NCI-H69 (cell line): ENCODE measurements around the gene TCP11.
"Not testable (repeated sequence)": the region's sequence is repeated elsewhere in the genome, so short reads cannot be mapped to it uniquely, and the experiment has no call there.

ENCODE experiments used
- DNase-seq: peaks from one replicate; lab custom pipeline; 2025; lab: John Stamatoyannopoulos, UW

TCP11 gene

GRCh38 chr6:35146453-35146852, 5.3 kb upstream of the TCP11 start:
- DNase-seq, result peak; percentile 77

DNA sequence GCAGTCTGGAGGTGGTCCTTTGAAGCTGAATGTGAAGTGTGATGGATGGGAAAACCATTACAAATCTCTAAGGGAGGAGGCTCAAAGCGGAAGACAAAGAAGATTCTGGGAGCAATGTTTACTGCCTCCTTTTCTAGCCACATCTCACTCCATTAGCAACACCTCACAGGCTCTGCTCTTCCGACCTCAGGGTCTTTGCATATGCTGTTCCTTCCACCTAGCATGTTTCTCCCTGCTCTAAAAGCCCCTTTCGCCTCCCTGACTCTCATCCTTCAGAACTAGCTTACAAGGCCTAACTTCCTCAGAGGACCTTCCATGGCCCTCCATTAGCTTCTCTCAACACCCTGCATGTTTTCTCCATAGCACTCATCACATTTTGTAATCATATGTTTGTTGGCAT, 4.6 kb upstream of the TCP11 start:
- no peak for DNase-seq

GRCh38 chr6:35142588-35143569, 1.7 kb upstream of the TCP11 start:
- peak; percentile 18 for DNase-seq

DNA sequence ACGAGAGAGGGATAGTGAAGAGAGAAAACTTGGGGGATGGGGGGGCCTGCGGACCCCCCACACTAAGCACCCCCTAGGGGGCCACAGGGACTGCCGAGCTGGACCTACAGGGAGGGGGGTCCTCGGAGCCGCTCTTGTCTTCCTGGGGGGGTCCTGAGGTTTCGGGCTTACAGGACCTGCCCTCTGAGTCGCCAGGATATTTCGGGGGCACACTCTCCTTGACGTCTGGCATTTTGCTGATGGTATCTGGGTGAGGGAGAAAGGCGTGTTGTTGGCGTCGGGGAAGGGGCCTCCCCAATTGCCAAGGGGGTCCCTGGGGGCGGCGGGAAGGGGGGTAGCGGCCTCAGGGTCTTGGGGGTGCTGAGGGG, 516 bp downstream of the TCP11 start:
- DNase-seq, result no peak

- peak; percentile 83 for DNase-seq
Observed at GRCh38 chr6:35139924-35140638, 1.1 kb downstream of the TCP11 start.

DNA sequence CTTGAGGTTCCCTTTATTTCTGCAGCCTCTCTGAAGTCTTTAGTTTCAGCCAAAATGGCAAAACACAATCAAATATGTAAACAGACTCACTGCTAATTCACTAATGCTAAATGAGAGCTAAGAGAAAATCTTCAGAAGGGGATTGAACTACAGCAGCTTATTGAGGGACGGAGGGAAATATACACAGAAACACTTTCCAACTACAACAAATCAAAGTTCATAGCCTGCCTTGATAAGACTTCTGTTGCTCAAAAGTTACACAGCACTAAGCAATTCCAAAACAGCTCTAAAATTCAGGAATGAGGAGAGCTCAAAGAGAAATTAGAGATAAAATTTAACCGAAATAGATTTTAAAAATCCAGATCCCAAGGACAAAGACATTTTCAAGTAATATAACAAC, 1.7 kb downstream of the TCP11 start:
- DNase-seq, result no peak

DNA sequence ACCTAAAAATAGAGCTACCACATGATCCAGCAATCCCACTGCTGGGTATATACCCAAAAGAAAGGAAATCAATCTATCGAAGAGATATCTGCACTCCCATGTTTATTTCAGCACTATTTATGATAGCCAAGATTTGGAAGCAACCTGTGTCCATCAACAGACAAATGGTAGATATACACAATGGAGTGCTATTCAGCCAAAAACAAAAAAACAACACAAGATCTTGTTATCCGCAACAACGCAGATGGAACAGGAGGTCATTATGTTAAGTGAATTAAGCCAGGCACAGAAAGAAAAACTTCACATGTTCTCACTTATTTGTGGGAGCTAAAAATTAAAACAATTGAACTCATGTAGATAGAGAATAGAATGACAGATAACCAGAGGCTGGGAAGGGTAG, 2.9 kb downstream of the TCP11 start:
- not testable (repeated sequence) for DNase-seq

DNA sequence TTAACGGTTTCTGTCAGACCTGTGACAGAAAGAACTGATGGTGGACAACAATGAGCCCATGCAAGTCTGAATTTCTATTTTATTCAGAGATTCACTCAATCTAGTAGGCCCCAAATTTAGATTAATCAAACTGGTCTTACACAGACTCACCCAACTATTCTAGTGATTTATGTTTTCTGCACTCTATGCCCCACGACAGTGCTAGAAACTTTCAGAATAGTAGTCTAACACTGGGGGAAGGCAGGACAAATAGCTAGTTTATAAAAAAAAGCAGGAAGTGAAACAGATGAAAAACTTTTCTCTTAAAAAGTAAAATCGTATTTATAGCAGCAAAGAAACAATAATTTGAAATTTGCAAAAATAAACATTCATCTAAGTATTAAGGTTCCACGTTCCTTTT, 5.0 kb downstream of the TCP11 start:
- DNase-seq, result no peak

GRCh38 chr6:35128496-35128895, 12.6 kb downstream of the TCP11 start:
- DNase-seq, result no peak

DNA sequence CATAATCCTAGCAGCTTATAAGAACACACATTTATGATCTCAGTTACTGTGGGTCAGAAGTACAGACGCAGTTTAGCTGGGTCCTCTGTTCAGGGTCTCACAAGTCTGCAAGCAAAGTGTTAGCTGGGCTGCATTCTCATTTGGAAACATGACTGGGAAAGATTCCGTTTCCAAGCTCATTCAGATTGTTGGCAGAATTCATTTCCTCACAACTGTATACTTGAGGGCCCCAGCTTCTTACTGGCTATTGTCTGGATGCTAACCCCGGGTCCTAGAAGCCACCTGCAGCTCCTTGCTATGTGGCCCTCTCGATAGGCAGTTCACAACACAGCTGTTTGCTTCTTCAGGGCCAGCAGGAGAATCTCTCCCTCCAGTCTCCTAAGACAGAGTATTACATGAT, 13.1 kb downstream of the TCP11 start:
- DNase-seq, result no peak

- no peak for DNase-seq
Observed at GRCh38 chr6:35124356-35124755, 16.8 kb downstream of the TCP11 start.

- no peak for DNase-seq
Observed at GRCh38 chr6:35120746-35121145, 20.4 kb downstream of the TCP11 start.

DNA sequence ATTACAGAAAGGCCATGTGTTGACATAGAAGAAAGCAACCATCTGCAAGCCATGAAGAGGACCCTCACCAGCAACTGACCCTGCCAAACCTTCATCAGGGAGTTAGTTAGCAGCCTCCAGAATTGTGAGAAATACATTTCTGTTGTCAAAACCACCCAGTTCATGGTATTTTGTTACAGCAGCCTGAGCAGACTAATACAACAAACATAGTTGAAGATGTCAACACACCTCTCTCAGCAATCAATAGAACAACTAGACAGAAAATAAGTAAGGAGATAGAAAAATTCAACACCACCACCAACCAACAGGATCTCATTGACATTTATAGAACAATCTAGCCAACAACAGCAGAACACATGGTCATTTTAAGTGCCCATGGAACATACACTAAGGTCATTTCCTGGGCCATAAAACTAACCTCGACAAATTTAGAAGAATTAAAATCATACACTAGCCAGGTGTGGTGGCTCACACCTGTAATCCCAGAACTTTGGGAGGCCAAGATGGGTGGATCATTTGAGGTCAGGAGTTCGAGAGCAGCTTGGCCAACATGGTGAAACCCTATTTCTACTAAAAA, 32.7 kb downstream of the TCP11 start:
- DNase-seq, result no peak

DNA sequence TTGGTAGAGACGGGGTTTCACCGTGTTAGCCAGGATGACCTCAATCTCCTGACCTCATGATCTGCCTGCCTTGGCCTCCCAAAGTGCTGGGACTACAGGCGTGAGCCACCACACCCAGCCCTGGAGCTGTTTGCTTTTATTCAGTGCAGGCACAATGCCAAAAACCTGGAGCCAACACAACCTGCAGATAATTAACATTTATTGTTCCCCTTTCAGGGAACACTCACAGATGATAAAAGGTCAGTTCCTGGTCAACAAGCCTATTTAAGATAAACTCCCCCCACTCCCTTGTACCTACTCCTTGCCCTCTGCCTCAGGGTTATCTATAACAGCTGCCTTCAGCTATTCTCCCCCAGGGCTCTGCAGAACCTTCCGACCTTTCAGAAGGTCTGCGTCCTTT, 33.4 kb downstream of the TCP11 start:
- peak; percentile 74 for DNase-seq

- DNase-seq, result not testable (repeated sequence)
Observed at GRCh38 chr6:35107208-35107607, 33.9 kb downstream of the TCP11 start.

DNA sequence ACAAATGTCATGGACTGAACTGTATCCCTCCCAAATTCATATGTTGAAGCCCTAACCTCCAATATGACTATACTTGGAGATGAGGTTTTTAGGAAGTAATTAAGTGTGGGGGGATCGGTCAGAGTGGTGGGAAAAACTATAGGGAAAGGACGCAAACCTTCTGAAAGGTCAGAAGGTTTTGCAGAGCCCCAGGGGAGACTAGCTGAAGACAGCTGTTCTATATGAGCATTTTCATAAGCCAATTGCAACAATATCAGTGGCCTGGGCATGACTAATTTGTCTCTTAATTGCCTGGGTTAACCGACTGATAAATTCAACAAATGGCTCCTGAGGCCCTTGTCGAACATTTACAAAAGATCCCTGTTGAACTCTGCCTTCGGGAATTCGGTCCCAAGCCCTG, 35.1 kb downstream of the TCP11 start:
- peak; percentile 67 for DNase-seq

DNA sequence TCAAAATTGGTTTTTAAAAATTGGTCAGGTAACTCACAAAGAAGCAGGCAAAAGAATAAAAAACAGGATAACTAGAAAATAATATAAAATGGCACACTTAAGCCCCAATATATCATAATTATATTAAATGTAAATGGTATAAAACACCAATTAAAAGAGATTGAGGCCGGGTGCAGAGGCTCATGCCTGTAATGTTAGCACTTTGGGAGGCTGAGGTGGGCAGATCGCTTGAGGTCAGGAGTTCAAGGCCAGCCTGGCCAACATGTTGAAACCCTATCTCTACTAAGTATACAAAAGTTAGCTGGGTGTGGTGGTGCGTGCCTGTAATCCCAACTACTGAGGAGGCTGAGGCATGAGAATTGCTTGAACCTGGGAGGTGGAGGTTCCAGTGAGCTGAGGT, 36.1 kb downstream of the TCP11 start:
- DNase-seq, result no peak

DNA sequence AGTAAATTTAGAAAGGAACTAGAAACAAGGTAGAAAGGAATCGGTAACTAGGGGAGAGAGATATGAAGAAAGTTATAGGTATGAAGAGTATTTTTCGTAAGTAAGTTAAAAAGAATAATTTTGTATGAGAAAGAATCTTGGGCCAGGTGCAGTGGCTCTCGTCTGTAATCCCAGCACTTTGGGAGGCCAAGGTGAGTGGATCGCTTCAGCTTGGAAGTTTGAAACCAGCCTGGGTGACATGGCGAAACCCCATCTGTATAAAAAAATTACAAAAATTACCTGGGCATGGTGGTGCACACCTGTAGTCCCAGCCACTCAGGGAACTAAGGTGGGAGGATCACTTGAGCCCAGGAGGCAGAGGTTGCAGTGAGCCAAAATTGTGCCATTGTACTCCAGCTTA, 42.0 kb downstream of the TCP11 start:
- DNase-seq, result no peak

- DNase-seq, result peak; percentile 91
Observed at GRCh38 chr6:35096129-35096862, 44.8 kb downstream of the TCP11 start.

GRCh38 chr6:35094183-35094582, 47.0 kb downstream of the TCP11 start:
- DNase-seq, result no peak

DNA sequence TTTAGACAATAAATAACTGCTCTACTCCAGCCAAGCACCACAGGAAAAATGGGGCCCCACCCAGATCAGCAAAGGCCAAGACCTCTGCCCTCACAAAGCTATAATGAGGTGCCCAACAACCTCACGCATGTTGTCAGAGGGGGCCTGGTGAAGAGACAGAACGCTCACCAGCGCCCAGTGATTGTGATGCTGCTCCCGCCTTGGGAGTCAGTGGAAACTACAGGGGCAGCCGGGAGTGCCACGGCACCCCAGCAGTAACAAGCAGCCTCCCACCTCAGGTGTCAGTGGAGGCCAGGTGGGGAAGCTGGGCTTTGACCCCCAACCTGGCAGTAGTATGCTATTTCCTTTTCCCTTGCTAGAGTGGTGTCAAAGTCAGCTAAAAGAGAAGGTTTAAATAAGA, 47.4 kb downstream of the TCP11 start:
- no peak for DNase-seq

DNA sequence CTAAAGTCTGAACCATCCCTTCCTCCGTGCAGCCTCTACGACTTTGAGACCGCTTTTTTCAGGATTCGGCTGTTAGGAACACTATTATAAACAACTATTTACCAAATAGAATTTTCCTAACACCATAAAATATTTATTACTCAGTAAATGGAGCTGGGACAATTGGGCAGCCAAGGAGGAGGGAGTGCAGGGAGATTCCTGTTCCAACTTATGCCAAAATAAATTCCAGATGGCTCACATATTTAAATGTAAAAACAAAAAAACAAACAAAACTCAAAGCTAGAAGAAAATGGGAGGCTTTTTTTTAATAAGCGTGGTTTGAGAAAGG, 48.1 kb downstream of the TCP11 start:
- DNase-seq, result no peak
